ENCODE results near the gene CDKAL1. TPM values are rescaled to one million over a fixed set of nuclear protein-coding genes. Genes with fewer than 3 reads are reported as not detected.
"Not testable (repeated sequence)": the region's sequence is repeated elsewhere in the genome, so short reads cannot be mapped to it uniquely, and the experiment has no call there.

Gene CDKAL1
- total RNA-seq, 4 donors from 2014 or later = 10.1 to 22.0 (median 12.5) TPM

DNA sequence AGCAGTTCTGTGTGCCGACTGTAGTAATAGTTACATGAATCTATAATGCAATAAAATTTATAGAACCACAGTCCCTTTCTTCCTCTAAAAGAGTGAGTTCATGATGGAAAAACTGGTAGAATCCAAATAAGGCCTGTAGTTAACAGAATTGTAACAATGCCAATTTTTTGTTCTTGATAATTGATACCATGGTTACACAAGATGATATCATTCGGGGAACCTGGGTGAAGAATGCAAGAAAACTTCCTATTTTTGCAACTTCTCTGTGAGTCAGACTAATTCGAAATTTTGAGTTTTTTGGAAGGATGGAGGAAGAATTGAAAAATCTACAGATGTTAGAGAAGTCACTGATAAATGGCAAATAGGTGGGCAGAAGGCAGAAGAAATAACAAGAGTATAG is 381.8 kb downstream of the CDKAL1 start:
- DNase-seq (ENCODE audit: low spot score in 2 of 2) = no peak
- no peak for TF ChIP-seq CTCF (IDR thresholded peaks at IDR 0.05)
- no peak for TF ChIP-seq POLR2A (IDR thresholded peaks at IDR 0.05)
- TF ChIP-seq POLR2AphosphoS5 (IDR thresholded peaks at IDR 0.05) = no peak
- TF ChIP-seq EP300 (IDR thresholded peaks at IDR 0.05) = no peak
- WGBS = 65% methylated on average over 3 of the region's 3 CpGs
- H3K9me3 ChIP-seq = no peaks in the 10 kb centered on the region
- H3K36me3 ChIP-seq = no peaks in the 10 kb centered on the region
- H3K4me3 ChIP-seq = no peak overlapping the region
- H3K27me3 ChIP-seq = no peaks in the 10 kb centered on the region
- H3K27ac ChIP-seq = no peak overlapping the region
- H3K4me1 ChIP-seq = peaks cover under 1% of the 10 kb centered on the region

DNA sequence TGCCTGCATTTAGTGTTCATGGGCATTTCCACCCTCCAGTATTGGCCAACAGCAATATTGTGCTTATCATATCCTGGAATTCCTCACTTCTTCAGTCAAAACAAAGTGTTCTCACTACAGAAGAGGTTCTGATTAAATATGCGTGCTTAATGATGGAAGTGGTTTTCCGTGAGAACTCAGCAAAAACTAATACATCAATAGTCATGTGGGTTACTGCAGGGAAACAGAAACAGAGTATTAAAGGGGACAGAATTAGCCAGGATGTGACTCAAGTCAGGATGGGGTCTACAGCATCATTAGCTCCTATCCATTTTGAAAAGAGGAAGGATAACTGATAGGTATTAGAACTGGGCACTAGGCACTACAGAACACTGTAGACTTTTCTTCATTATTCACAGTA is 384.6 kb downstream of the CDKAL1 start:
- no peak overlapping the region for H3K27ac ChIP-seq
- no peaks in the 10 kb centered on the region for H3K9me3 ChIP-seq
- peaks cover 3% of the 10 kb centered on the region for H3K4me1 ChIP-seq
- TF ChIP-seq POLR2A (IDR thresholded peaks at IDR 0.05) (no peak), EP300 (IDR thresholded peaks at IDR 0.05) (no peak), CTCF (IDR thresholded peaks at IDR 0.05) (no peak), POLR2AphosphoS5 (IDR thresholded peaks at IDR 0.05) (no peak)
- no peak for DNase-seq (ENCODE audit: low spot score in 2 of 2)
- H3K4me3 ChIP-seq = no peak overlapping the region
- H3K36me3 ChIP-seq = no peaks in the 10 kb centered on the region
- WGBS = 93% methylated on average over 2 of the region's 2 CpGs
- no peaks in the 10 kb centered on the region for H3K27me3 ChIP-seq

- Histone ChIP-seq H3K4me1 (peaks cover 3% of the 10 kb centered on the region), H3K27me3 (no peaks in the 10 kb centered on the region), H3K36me3 (no peaks in the 10 kb centered on the region), H3K9me3 (no peaks in the 10 kb centered on the region), H3K27ac (no peak overlapping the region), H3K4me3 (no peak overlapping the region)
- TF ChIP-seq POLR2AphosphoS5 (IDR thresholded peaks at IDR 0.05) (no peak), CTCF (IDR thresholded peaks at IDR 0.05) (no peak), POLR2A (IDR thresholded peaks at IDR 0.05) (no peak), EP300 (IDR thresholded peaks at IDR 0.05) (no peak)
- 65% methylated on average over 4 of the region's 4 CpGs for WGBS
- no peak for DNase-seq (ENCODE audit: low spot score in 2 of 2)
Measured at GRCh38 chr6:20919677-20920385, 385.6 kb downstream of the CDKAL1 start.

DNA sequence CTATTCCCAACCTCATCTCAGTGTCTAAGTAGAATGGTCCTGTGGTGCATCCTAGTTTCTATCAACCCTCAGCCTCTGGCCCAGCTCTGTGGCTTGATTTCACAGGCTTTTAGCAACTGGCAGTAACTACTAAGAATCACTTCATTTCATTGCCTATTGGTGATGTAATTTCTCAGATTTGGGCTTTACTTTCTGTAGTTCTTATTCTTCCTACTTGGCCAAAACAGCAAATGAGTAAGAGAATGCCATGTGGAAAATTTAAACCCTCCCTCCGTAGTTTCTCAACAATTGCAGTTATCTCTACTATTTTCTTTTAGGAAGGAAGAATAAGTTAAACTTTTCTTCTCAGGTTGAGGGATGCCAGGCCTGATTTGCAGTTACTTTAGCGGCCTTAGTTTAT is 387.3 kb downstream of the CDKAL1 start:
- no peak for DNase-seq (ENCODE audit: low spot score in 2 of 2)
- H3K27ac ChIP-seq = no peak overlapping the region

GRCh38 chr6:20922743-20923142 is 388.5 kb downstream of the CDKAL1 start:
- Histone ChIP-seq H3K4me3 (no peak overlapping the region), H3K9me3 (no peaks in the 10 kb centered on the region), H3K27me3 (no peaks in the 10 kb centered on the region), H3K27ac (no peak overlapping the region), H3K36me3 (no peaks in the 10 kb centered on the region), H3K4me1 (peaks cover 3% of the 10 kb centered on the region)
- TF ChIP-seq POLR2AphosphoS5 (IDR thresholded peaks at IDR 0.05) = no peak
- TF ChIP-seq EP300 (IDR thresholded peaks at IDR 0.05) = no peak
- TF ChIP-seq CTCF (IDR thresholded peaks at IDR 0.05) = no peak
- TF ChIP-seq POLR2A (IDR thresholded peaks at IDR 0.05) = no peak
- DNase-seq (ENCODE audit: low spot score in 2 of 2) = no peak

More for the DNA sequence above, 387.3 kb downstream of the CDKAL1 start:
- WGBS = 69% methylated on average over 2 of the region's 2 CpGs
- TF ChIP-seq EP300 (IDR thresholded peaks at IDR 0.05) = no peak
- TF ChIP-seq CTCF (IDR thresholded peaks at IDR 0.05) = no peak
- no peak for TF ChIP-seq POLR2A (IDR thresholded peaks at IDR 0.05)
- TF ChIP-seq POLR2AphosphoS5 (IDR thresholded peaks at IDR 0.05) = no peak
- H3K36me3 ChIP-seq = no peaks in the 10 kb centered on the region
- H3K27me3 ChIP-seq = no peaks in the 10 kb centered on the region
- H3K4me1 ChIP-seq = peaks cover 3% of the 10 kb centered on the region
- no peaks in the 10 kb centered on the region for H3K9me3 ChIP-seq
- no peak overlapping the region for H3K4me3 ChIP-seq

GRCh38 chr6:20924094-20924493 is 389.8 kb downstream of the CDKAL1 start:
- H3K36me3 ChIP-seq; H3K27me3 ChIP-seq; H3K4me1 ChIP-seq; H3K9me3 ChIP-seq; H3K4me3 ChIP-seq; DNase-seq (ENCODE audit: low spot score in 2 of 2); H3K27ac ChIP-seq: not testable (repeated sequence)
- 90% methylated on average over 3 of the region's 3 CpGs for WGBS
